A549 treated with AZD9567 at 1 μM for 4 hours (cell line): Measurements from ENCODE around the gene IGLL1. TPM values are rescaled to one million over a fixed set of nuclear protein-coding genes. Genes with fewer than 3 reads are reported as not detected.

Source experiments
- total RNA-seq: library from RNA; stranded (reverse); fragments of 200-300 nt; extraction: Qiagen RNA extraction; gene quantifications from 5 replicates; pipeline ENCODE4 v1.2.3, GENCODE V29; 2022; ENCODE audit not compliant: insufficient read depth

IGLL1 gene
- total RNA-seq, result not detected in 5 replicates

DNA sequence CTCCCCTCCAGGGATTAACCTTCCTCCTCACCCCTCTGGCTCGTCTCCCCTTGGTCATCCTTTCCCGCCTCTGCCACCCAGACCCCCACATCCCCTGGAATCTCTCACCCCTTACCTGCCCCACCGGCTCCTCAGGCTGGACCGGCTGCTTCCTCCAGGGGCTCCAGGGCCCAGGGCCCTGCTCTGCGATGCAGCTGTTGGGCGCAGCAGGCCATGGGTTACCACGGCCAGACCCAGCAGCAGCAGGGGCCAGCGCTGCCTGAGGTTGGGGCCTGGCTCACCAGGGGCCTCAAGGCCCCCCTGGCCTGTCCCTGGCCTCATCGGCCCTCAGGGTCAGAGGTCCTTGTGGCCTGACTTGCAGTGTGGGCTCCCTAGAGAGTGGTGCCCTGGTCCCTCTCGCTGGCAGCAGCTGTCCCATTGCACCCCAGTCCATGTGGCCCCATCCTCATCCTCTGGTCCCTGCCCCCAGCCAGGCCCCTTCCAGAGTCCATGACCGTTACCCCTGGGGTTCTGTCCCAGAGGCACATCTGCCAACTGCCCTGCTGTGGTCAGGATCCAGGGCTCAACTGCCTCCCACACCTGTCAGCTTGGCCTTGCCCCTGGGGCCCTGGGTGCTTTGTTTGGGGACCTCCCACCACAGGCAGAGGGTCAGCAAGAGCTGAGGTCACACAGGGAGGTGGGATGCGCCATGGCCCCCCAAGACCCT, at the start of gene IGLL1:
IGLL1 (minus strand) TSS at position 421 of the 706 bp plus-strand sequence; CDS start at position 321, 100 bp downstream.

Other genes with a start within 250 kb of the IGLL1 start
- gene DRICH1, start 52.0 kb upstream of the IGLL1 start, total RNA-seq, result 0.12 to 0.39 TPM (median 0.21 TPM) in 4 of 5 replicates, not detected in the other
- not detected in 5 replicates for gene RGL4, start 110.7 kb upstream of the IGLL1 start, total RNA-seq
- 0.36 to 1.1 TPM (median 1.0 TPM) in 5 replicates for gene ZNF70, start 170.8 kb upstream of the IGLL1 start, total RNA-seq
- gene VPREB3, start 174.1 kb upstream of the IGLL1 start, total RNA-seq, result 0.56 to 1.2 TPM (median 0.66 TPM) in 4 of 5 replicates, not detected in the other
- not detected in 5 replicates for gene C22orf15, start 182.7 kb upstream of the IGLL1 start, total RNA-seq
- gene CHCHD10, start 187.7 kb upstream of the IGLL1 start, total RNA-seq, result 84.4 to 197 TPM (median 181 TPM) in 5 replicates
- gene MMP11, start 192.6 kb upstream of the IGLL1 start, total RNA-seq, result 0.12 to 0.26 TPM (median 0.21 TPM) in 4 of 5 replicates, not detected in the other
- 49.4 to 57.1 TPM (median 50.0 TPM) in 5 replicates for gene SMARCB1, start 206.7 kb upstream of the IGLL1 start, total RNA-seq